GM18526 (cell line): ENCODE data around the gene LMTK3.

Experiments
- POLR2A ChIP-seq: IDR thresholded peaks from 3 replicates; pipeline ENCODE4 v1.6.1; 2011; ENCODE audit not compliant: insufficient read length; ENCODE audit errors: extremely low read depth

Gene LMTK3

GRCh38 chr19:48489608-48490216 is 21.9 kb downstream of the LMTK3 start:
- no peak for TF ChIP-seq POLR2A

GRCh38 chr19:48487948-48488347 is 23.7 kb downstream of the LMTK3 start:
- no peak for TF ChIP-seq POLR2A

GRCh38 chr19:48487544-48487943 is 24.1 kb downstream of the LMTK3 start:
- TF ChIP-seq POLR2A, result no peak

- TF ChIP-seq POLR2A, result no peak
Observed at GRCh38 chr19:48484931-48485612, 26.6 kb downstream of the LMTK3 start.

- TF ChIP-seq POLR2A, result no peak
Observed at GRCh38 chr19:48484247-48484893, 27.3 kb downstream of the LMTK3 start.

- TF ChIP-seq POLR2A, result no peak
Observed at GRCh38 chr19:48483301-48483700, 28.3 kb downstream of the LMTK3 start.

- TF ChIP-seq POLR2A, result no peak
Observed at GRCh38 chr19:48481846-48482639, 29.6 kb downstream of the LMTK3 start.

GRCh38 chr19:48480558-48481500 is 30.8 kb downstream of the LMTK3 start:
- no peak for TF ChIP-seq POLR2A

- TF ChIP-seq POLR2A, result no peak
Observed at GRCh38 chr19:48480183-48480557, 31.5 kb downstream of the LMTK3 start.

GRCh38 chr19:48479686-48480085 is 31.9 kb downstream of the LMTK3 start:
- no peak for TF ChIP-seq POLR2A

- no peak for TF ChIP-seq POLR2A
Observed at GRCh38 chr19:48478339-48479256, 33.0 kb downstream of the LMTK3 start.

- TF ChIP-seq POLR2A, result no peak
Observed at GRCh38 chr19:48477698-48478338, 33.8 kb downstream of the LMTK3 start.

- no peak for TF ChIP-seq POLR2A
Observed at GRCh38 chr19:48477067-48477685, 34.5 kb downstream of the LMTK3 start.
